Measurements from ENCODE around the gene AP3M1. TPM values are rescaled to one million over a fixed set of nuclear protein-coding genes. Genes with fewer than 3 reads are reported as not detected.
A peak's percentile ranks its signal among the peaks of the same experiment; 100 is the strongest.

The AP3M1 gene
- total RNA-seq, 1 experiment from 2014 or later: 37.4 TPM

DNA sequence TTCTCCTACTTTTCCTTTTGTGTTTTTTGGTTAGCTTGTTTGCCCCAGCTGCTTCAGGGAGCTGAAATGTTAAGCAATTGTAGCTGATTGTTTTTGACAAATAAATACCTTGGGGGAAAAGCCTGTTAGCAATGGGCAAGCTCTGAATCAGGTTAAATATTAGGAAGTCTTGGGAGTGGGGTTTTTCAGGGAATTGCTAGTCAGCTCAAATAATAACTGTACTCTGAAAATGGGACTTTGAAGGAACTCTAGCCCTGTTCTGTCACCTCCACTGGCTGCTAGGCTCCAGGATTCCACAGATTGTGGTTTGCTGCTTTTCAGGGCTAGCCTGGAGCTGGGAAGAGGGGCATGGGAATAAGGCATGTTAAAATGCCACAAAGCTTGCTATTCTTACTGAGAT is 39.9 kb upstream of the AP3M1 start:
- no peak overlapping the region for H2BK15ac ChIP-seq (ENCODE audit: low read depth, low read length)
- Mint-ChIP-seq H3K27ac (peak overlapping the region; percentile 35 to 68 (median 68); a peak in 4 of 7 replicates), H3K4me1 (peaks cover 22 to 23% of the 10 kb centered on the region in 2 experiments), H3K4me3 (no peak overlapping the region), H3K36me3 (ENCODE audit: insufficient read depth in 1 of 3, low read depth in 3 of 3) (peaks cover 0 to 3% (median 0%) of the 10 kb centered on the region in 3 experiments; a peak in 1 of 7 replicates), H3K27me3 (ENCODE audit: low read depth) (no peaks in the 10 kb centered on the region), H3K9me3 (no peaks in the 10 kb centered on the region)
- H3K79me1 ChIP-seq (ENCODE audit: insufficient read depth, low read depth, low read length, poor library complexity, severe bottlenecking): peaks cover 3% of the 10 kb centered on the region
- no peak overlapping the region for H4K91ac ChIP-seq (ENCODE audit: insufficient read length, low read depth, low read length)
- H4K5ac ChIP-seq (ENCODE audit: insufficient read length, low read depth, low read length): no peak overlapping the region
- H3K4me2 ChIP-seq (ENCODE audit: insufficient read depth, insufficient read length, low read length): no peak overlapping the region
- no peak for DNase-seq
- no peaks in the 10 kb centered on the region for H3K27me3 ChIP-seq (ENCODE audit: insufficient read depth, low read length)
- TF ChIP-seq, protein P1, sequence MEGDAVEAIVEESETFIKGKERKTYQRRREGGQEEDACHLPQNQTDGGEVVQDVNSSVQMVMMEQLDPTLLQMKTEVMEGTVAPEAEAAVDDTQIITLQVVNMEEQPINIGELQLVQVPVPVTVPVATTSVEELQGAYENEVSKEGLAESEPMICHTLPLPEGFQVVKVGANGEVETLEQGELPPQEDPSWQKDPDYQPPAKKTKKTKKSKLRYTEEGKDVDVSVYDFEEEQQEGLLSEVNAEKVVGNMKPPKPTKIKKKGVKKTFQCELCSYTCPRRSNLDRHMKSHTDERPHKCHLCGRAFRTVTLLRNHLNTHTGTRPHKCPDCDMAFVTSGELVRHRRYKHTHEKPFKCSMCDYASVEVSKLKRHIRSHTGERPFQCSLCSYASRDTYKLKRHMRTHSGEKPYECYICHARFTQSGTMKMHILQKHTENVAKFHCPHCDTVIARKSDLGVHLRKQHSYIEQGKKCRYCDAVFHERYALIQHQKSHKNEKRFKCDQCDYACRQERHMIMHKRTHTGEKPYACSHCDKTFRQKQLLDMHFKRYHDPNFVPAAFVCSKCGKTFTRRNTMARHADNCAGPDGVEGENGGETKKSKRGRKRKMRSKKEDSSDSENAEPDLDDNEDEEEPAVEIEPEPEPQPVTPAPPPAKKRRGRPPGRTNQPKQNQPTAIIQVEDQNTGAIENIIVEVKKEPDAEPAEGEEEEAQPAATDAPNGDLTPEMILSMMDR (conservative IDR thresholded peaks at IDR 0.05): no peak
- no peak overlapping the region for H3K23ac ChIP-seq (ENCODE audit: insufficient read length, low read depth, low read length)
- H3K4ac ChIP-seq (ENCODE audit: low read depth, low read length): no peak overlapping the region
- H2AK5ac ChIP-seq (ENCODE audit: insufficient read length, low read length): no peak overlapping the region
- H3K9me3 ChIP-seq (ENCODE audit: control insufficient read depth, low read depth, low read length): no peaks in the 10 kb centered on the region
- H3K23me2 ChIP-seq (ENCODE audit: insufficient read length, low read depth, low read length, poor library complexity, severe bottlenecking): no peaks in the 10 kb centered on the region
- H4K20me1 ChIP-seq (ENCODE audit: control insufficient read depth, insufficient read depth, insufficient read length): no peaks in the 10 kb centered on the region
- H4K8ac ChIP-seq (replicated peaks; ENCODE audit: insufficient read length, low read depth, low read length): no peak overlapping the region
- H2AFZ ChIP-seq (ENCODE audit: low read length): no peak overlapping the region
- no peaks in the 10 kb centered on the region; the same call in 1 of the 2 replicates for H3K79me2 ChIP-seq (ENCODE audit: insufficient read depth, low read length)
- no peak overlapping the region for H3T11ph ChIP-seq (ENCODE audit: low read length)
- no peak overlapping the region for H2BK12ac ChIP-seq (ENCODE audit: insufficient read length, low read depth, low read length)
- no peak overlapping the region for H3K14ac ChIP-seq (ENCODE audit: insufficient read depth, low read length)
- no peaks in the 10 kb centered on the region; the same call in 1 of the 2 replicates for H3K4me1 ChIP-seq (ENCODE audit: insufficient read depth, low read length)
- no peak overlapping the region for H3K27ac ChIP-seq (ENCODE audit: insufficient read length, low read depth, low read length)
- H3K56ac ChIP-seq (ENCODE audit: insufficient read length, low read depth, low read length): no peak overlapping the region
- no peak overlapping the region for H3K18ac ChIP-seq (ENCODE audit: insufficient read length, low read depth, low read length)
- no peak overlapping the region for H3K9ac ChIP-seq (ENCODE audit: extremely low read depth, insufficient read length, low read length)
- H2BK5ac ChIP-seq (ENCODE audit: insufficient read length, low read length): no peak overlapping the region
- H2BK20ac ChIP-seq (ENCODE audit: low read depth, low read length, poor library complexity, severe bottlenecking): no peak overlapping the region
- no peak overlapping the region for H2BK120ac ChIP-seq (ENCODE audit: low read depth, low read length, poor library complexity, severe bottlenecking)

All from H9 (cell line).